Neural cell (in vitro differentiated cells): ENCODE data around the gene NOTCH3. TPM values are rescaled to one million over a fixed set of nuclear protein-coding genes. Genes with fewer than 3 reads are reported as not detected.

Experiments
- H2AFZ ChIP-seq: fragments of 200-600, 300-800 bp; sonication (generic), shearing (Covaris generic); 2 replicates; pipeline ENCODE4 v1.6.0; 2014; ENCODE audit warnings: low read depth, mild to moderate bottlenecking, antibody characterized with exemption, low read length, moderate library complexity
- H3F3A ChIP-seq: fragments of 200-600 bp; shearing (Covaris generic); 2 replicates; pipeline ENCODE4 v1.6.1; 2016; ENCODE audit warnings: mild to moderate bottlenecking, moderate library complexity, mixed read lengths, antibody characterized with exemption, low read length; ENCODE audit not compliant: insufficient read depth, poor library complexity, severe bottlenecking
- H3K27ac ChIP-seq: fragments of 200-600, 300-800 bp; sonication (generic), shearing (Covaris generic); 2 replicates; pipeline ENCODE4 v1.5.1; 2014; ENCODE audit warnings: mild to moderate bottlenecking, low read length, moderate library complexity
- H3K27me3 ChIP-seq: fragments of 300-800, 200-600 bp; sonication (generic), shearing (Covaris generic); 2 replicates; pipeline ENCODE4 v1.6.0; 2014; ENCODE audit warnings: mild to moderate bottlenecking, low read depth, low read length, moderate library complexity; ENCODE audit not compliant: insufficient read depth
- H3K36me3 ChIP-seq: fragments of 300-800, 200-600 bp; sonication (generic), shearing (Covaris generic); 2 replicates; pipeline ENCODE4 v1.5.1; 2014; ENCODE audit warnings: mild to moderate bottlenecking, antibody characterized with exemption, low read length, moderate library complexity; ENCODE audit not compliant: insufficient read depth
- H3K4me2 ChIP-seq: fragments of 300-800, 200-600 bp; sonication (generic), shearing (Covaris generic); 2 replicates; pipeline ENCODE4 v1.6.0; 2014; ENCODE audit warnings: mild to moderate bottlenecking, low read length
- H3K4me3 ChIP-seq: fragments of 300-800, 200-600 bp; sonication (generic), shearing (Covaris generic); 2 replicates; pipeline ENCODE4 v1.5.1; 2014; ENCODE audit warnings: mild to moderate bottlenecking, low read length, moderate library complexity
- H3K79me2 ChIP-seq: fragments of 200-600 bp; shearing (Covaris generic); replicated peaks from 2 replicates; pipeline ENCODE4 v1.6.0; 2014; ENCODE audit warnings: mild to moderate bottlenecking, low read length, moderate library complexity; ENCODE audit not compliant: insufficient read depth
- H3K9ac ChIP-seq: fragments of 300-800, 200-600 bp; sonication (generic), shearing (Covaris generic); 2 replicates; pipeline ENCODE4 v1.6.1; 2016; ENCODE audit warnings: mild to moderate bottlenecking, low read length, mixed read lengths
- H3K9me2 ChIP-seq: fragments of 200-600 bp; shearing (Covaris generic); 2 replicates; pipeline ENCODE4 v1.6.1; 2016; ENCODE audit warnings: mild to moderate bottlenecking, low read length, mixed read lengths; ENCODE audit not compliant: insufficient read depth
- H3K9me3 ChIP-seq: fragments of 200-600, 300-800 bp; sonication (generic), shearing (Covaris generic); 2 replicates; pipeline ENCODE4 v1.6.1; 2016; ENCODE audit warnings: mild to moderate bottlenecking, mixed run types, low read length, moderate library complexity, mixed read lengths
- H4K20me1 ChIP-seq: fragments of 200-600 bp; shearing (Covaris generic); 2 replicates; pipeline ENCODE4 v1.6.1; 2016; ENCODE audit warnings: mild to moderate bottlenecking, mixed run types; ENCODE audit not compliant: insufficient read depth
- EP300 ChIP-seq: fragments of 450-650 bp; conservative IDR thresholded peaks from 2 replicates; pipeline ENCODE4 v1.6.1; 2014; ENCODE audit warnings: antibody characterized with exemption, mild to moderate bottlenecking, moderate library complexity; ENCODE audit not compliant: poor library complexity, severe bottlenecking
- EZH2 ChIP-seq: fragments of 200-600, 300-800 bp; shearing (Covaris generic), sonication (generic); IDR thresholded peaks from 2 replicates; pipeline ENCODE4 v1.6.1; 2014; ENCODE audit warnings: antibody characterized with exemption, low read length, borderline replicate concordance, mild to moderate bottlenecking; ENCODE audit not compliant: insufficient read depth, poor library complexity, severe bottlenecking
- MXI1 ChIP-seq: fragments of 450-650 bp; conservative IDR thresholded peaks from 2 replicates; pipeline ENCODE4 v1.6.1; 2014; ENCODE audit warnings: antibody characterized with exemption, mild to moderate bottlenecking; ENCODE audit not compliant: poor library complexity, severe bottlenecking
- POLR2AphosphoS5 ChIP-seq: IDR thresholded peaks from 2 replicates; pipeline ENCODE4 v1.6.1; 2012
- RAD21 ChIP-seq: fragments of 450-650 bp; conservative IDR thresholded peaks from 2 replicates; pipeline ENCODE4 v1.6.1; 2014; ENCODE audit warnings: antibody characterized with exemption, mild to moderate bottlenecking, moderate library complexity
- SMC3 ChIP-seq: fragments of 450-650 bp; conservative IDR thresholded peaks from 2 replicates; pipeline ENCODE4 v1.6.1; 2014; ENCODE audit warnings: antibody characterized with exemption, mild to moderate bottlenecking, moderate library complexity; ENCODE audit not compliant: poor library complexity
- TAF1 ChIP-seq: IDR thresholded peaks from 2 replicates; pipeline ENCODE4 v1.6.1; 2012; ENCODE audit warnings: low read depth
- polyA plus RNA-seq: library from polyadenylated mRNA; depleted of rRNA; stranded (reverse); fragments of >200 nt; gene quantifications from 2 replicates; pipeline ENCODE4 v1.2.3, GENCODE V29; 2014
- TF ChIP-seq, protein P1 (sequence below): IDR thresholded peaks from 2 replicates; pipeline ENCODE4 v1.6.1; 2012; ENCODE audit warnings: borderline replicate concordance
- TF ChIP-seq, protein P2 (sequence below): fragments of 450-650 bp; IDR thresholded peaks from 2 replicates; pipeline ENCODE4 v1.5.1; 2014; ENCODE audit warnings: antibody characterized with exemption, mild to moderate bottlenecking, moderate library complexity; ENCODE audit not compliant: poor library complexity, severe bottlenecking

Gene NOTCH3
- polyA plus RNA-seq, 1 donor from 2014 or later, result 0.21 TPM

DNA sequence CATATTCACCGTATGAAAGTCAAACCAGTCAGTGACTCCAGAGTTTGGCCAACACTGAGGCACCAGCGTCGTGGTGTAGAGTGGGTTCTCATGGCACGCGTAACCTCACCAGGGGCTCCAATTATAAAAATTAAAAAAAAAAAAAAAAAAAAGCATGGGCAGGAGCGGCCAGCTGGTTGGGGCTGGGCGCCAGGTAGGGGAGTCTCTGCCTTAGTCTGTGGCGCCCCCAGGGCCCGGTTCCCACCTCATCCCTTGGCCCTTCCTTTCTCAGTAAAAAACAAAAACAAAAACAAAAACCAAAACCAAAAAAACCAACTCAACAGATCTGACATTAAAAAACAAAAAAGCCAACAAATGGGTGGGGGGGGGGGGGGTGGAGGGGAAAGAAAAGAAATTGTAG, 36.1 kb upstream of the NOTCH3 start:
- Histone ChIP-seq H3K79me2 (no peaks in the 10 kb centered on the region), H3K4me3 (no peak overlapping the region), H3K27ac (no peak overlapping the region), H3K9me2 (no peaks in the 10 kb centered on the region), H2AFZ (no peak overlapping the region), H3F3A (no peaks in the 10 kb centered on the region), H3K36me3 (no peaks in the 10 kb centered on the region), H3K4me2 (no peak overlapping the region), H3K27me3 (peaks cover 16% of the 10 kb centered on the region), H4K20me1 (no peaks in the 10 kb centered on the region), H3K9me3 (no peaks in the 10 kb centered on the region), H3K9ac (no peak overlapping the region)
- TF ChIP-seq, protein P1, sequence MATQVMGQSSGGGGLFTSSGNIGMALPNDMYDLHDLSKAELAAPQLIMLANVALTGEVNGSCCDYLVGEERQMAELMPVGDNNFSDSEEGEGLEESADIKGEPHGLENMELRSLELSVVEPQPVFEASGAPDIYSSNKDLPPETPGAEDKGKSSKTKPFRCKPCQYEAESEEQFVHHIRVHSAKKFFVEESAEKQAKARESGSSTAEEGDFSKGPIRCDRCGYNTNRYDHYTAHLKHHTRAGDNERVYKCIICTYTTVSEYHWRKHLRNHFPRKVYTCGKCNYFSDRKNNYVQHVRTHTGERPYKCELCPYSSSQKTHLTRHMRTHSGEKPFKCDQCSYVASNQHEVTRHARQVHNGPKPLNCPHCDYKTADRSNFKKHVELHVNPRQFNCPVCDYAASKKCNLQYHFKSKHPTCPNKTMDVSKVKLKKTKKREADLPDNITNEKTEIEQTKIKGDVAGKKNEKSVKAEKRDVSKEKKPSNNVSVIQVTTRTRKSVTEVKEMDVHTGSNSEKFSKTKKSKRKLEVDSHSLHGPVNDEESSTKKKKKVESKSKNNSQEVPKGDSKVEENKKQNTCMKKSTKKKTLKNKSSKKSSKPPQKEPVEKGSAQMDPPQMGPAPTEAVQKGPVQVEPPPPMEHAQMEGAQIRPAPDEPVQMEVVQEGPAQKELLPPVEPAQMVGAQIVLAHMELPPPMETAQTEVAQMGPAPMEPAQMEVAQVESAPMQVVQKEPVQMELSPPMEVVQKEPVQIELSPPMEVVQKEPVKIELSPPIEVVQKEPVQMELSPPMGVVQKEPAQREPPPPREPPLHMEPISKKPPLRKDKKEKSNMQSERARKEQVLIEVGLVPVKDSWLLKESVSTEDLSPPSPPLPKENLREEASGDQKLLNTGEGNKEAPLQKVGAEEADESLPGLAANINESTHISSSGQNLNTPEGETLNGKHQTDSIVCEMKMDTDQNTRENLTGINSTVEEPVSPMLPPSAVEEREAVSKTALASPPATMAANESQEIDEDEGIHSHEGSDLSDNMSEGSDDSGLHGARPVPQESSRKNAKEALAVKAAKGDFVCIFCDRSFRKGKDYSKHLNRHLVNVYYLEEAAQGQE, result no peak
- TF ChIP-seq TAF1, result no peak
- TF ChIP-seq, protein P2, sequence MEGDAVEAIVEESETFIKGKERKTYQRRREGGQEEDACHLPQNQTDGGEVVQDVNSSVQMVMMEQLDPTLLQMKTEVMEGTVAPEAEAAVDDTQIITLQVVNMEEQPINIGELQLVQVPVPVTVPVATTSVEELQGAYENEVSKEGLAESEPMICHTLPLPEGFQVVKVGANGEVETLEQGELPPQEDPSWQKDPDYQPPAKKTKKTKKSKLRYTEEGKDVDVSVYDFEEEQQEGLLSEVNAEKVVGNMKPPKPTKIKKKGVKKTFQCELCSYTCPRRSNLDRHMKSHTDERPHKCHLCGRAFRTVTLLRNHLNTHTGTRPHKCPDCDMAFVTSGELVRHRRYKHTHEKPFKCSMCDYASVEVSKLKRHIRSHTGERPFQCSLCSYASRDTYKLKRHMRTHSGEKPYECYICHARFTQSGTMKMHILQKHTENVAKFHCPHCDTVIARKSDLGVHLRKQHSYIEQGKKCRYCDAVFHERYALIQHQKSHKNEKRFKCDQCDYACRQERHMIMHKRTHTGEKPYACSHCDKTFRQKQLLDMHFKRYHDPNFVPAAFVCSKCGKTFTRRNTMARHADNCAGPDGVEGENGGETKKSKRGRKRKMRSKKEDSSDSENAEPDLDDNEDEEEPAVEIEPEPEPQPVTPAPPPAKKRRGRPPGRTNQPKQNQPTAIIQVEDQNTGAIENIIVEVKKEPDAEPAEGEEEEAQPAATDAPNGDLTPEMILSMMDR, result no peak
- TF ChIP-seq MXI1, result no peak
- TF ChIP-seq POLR2AphosphoS5, result no peak
- TF ChIP-seq EP300, result no peak
- no peak for TF ChIP-seq RAD21
- TF ChIP-seq SMC3, result no peak
- no peak for TF ChIP-seq EZH2

DNA sequence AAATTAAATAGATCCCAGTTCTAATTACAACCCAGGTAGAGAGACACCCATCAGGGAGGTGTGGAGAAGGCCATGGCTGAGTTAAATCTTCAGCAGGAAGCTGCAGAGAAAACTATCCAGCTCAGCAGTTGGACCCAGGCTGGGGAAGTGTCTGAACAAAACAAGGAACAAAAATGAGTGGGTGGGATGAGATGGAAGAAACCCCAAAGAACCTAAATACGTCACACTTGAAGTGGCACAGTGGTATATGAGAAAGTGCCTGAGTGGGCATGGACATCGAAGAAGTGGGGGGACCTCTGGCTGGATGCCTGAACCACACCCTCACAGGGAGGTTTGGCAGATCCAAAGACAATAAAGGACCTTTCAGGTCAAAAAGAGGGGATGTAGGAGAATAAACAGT, 35.0 kb upstream of the NOTCH3 start:
- no peak overlapping the region for H3K4me3 ChIP-seq
- H3K9ac ChIP-seq, result no peak overlapping the region
- H3K4me2 ChIP-seq, result no peak overlapping the region
- TF ChIP-seq RAD21 (no peak), EZH2 (no peak), EP300 (no peak), POLR2AphosphoS5 (no peak), SMC3 (no peak), MXI1 (no peak), TAF1 (no peak)
- TF ChIP-seq, protein P1, result no peak
- TF ChIP-seq, protein P2, result no peak
- no peak overlapping the region for H2AFZ ChIP-seq
- H4K20me1 ChIP-seq, result no peaks in the 10 kb centered on the region
- no peaks in the 10 kb centered on the region for H3F3A ChIP-seq
- no peaks in the 10 kb centered on the region for H3K79me2 ChIP-seq
- H3K27me3 ChIP-seq, result peaks cover 26% of the 10 kb centered on the region
- no peaks in the 10 kb centered on the region for H3K9me3 ChIP-seq
- no peaks in the 10 kb centered on the region for H3K36me3 ChIP-seq
- no peak overlapping the region for H3K27ac ChIP-seq
- no peaks in the 10 kb centered on the region for H3K9me2 ChIP-seq
